NB4 (cell line): ENCODE measurements around the gene MAML2.

ENCODE experiments used
- CTCF ChIP-seq: IDR thresholded peaks from one replicate; pipeline ENCODE4 v1.5.1; 2012; ENCODE audit warnings: low read depth, low read length
- MAX ChIP-seq: IDR thresholded peaks from 2 replicates; pipeline ENCODE4 v1.6.1; 2011; ENCODE audit warnings: low read depth, low read length
- POLR2A ChIP-seq: IDR thresholded peaks from 2 replicates; pipeline ENCODE4 v1.6.1; 2011; ENCODE audit warnings: mild to moderate bottlenecking; ENCODE audit not compliant: insufficient read length; ENCODE audit errors: extremely low read depth

- TF ChIP-seq CTCF (no peak), POLR2A (no peak), MAX (no peak)
Measured at GRCh38 chr11:96101146-96101545, 241.8 kb downstream of the MAML2 start.
